ENCODE results near the gene SORL1-AS1.

SORL1-AS1 gene

GRCh38 chr11:121463689-121464335 is 11.0 kb upstream of the SORL1-AS1 start:
- Histone ChIP-seq H3K79me2 (ENCODE audit: control insufficient read depth, insufficient read depth, low read length) (no peaks in the 10 kb centered on the region), H3K4me1 (ENCODE audit: control insufficient read depth, extremely low read depth, insufficient read depth, low read length) (peaks cover 32% of the 10 kb centered on the region), H4K20me1 (replicated peaks; ENCODE audit: control insufficient read depth, extremely low read depth, insufficient read depth, low read length) (no peaks in the 10 kb centered on the region), H3K9ac (replicated peaks; ENCODE audit: extremely low read depth, insufficient read depth, low read length) (no peak overlapping the region), H3K27me3 (ENCODE audit: control insufficient read depth in 2 of 2, insufficient read depth in 2 of 2, low read length in 2 of 2) (peaks cover 0 to 2% of the 10 kb centered on the region in 2 experiments), H3K4me3 (replicated peaks in 1 of 3; ENCODE audit: insufficient read depth in 1 of 3, low read depth in 1 of 3, low read length in 3 of 3) (no peak overlapping the region), H3K9me3 (replicated peaks; ENCODE audit: control insufficient read depth, insufficient read depth, low read length) (no peaks in the 10 kb centered on the region), H2AFZ (ENCODE audit: low read depth, low read length) (no peak overlapping the region), H3K36me3 (ENCODE audit: control insufficient read depth in 2 of 2, extremely low read depth in 1 of 2, insufficient read depth in 2 of 2, low read length in 2 of 2) (no peaks in the 10 kb centered on the region), H3K9me1 (replicated peaks; ENCODE audit: control insufficient read depth, extremely low read depth, insufficient read depth, low read length) (no peaks in the 10 kb centered on the region), H3K4me2 (ENCODE audit: insufficient read depth, low read length) (peak overlapping the region; percentile 13), H3K27ac (ENCODE audit: insufficient read depth, low read depth, low read length) (no peak overlapping the region)
- ChIA-PET CTCF (interaction anchor here (1.1 to 1.4 kb wide), 2 partner anchors 11 to 13 kb away, joined by 4 to 5 read pairs; partner anchors contain the start of gene SORL1-AS1), POLR2A (no interaction called here)
- FAIRE-seq, result no peak
- BruUV-seq (replicated peaks), result no TSS peak
- TF ChIP-seq MAX (IDR thresholded peaks at IDR 0.05; ENCODE audit: insufficient read depth, insufficient read length), result no peak
- no peak for TF ChIP-seq POLR2A (IDR thresholded peaks at IDR 0.05; ENCODE audit: low read depth, low read length)
- no peak for TF ChIP-seq FOS (IDR thresholded peaks at IDR 0.05; ENCODE audit: borderline replicate concordance, insufficient read depth, low read length)
- TF ChIP-seq MYC (IDR thresholded peaks at IDR 0.05; ENCODE audit: low read depth, low read length), result no peak
- no peak for TF ChIP-seq CTCF (IDR thresholded peaks at IDR 0.05; ENCODE audit: extremely low read depth in 1 of 2, insufficient read depth in 1 of 2, low read depth in 1 of 2, low read length in 2 of 2)
- no peak for TF ChIP-seq GATA2 (IDR thresholded peaks at IDR 0.05; ENCODE audit: insufficient read depth, insufficient read length, low read depth, low read length)
- no peak for TF ChIP-seq JUN (IDR thresholded peaks at IDR 0.05; ENCODE audit: borderline replicate concordance, insufficient read depth, insufficient read length, low read depth)
- TF ChIP-seq EZH2 (IDR thresholded peaks at IDR 0.05; ENCODE audit: borderline replicate concordance, low read depth, low read length, severe bottlenecking), result no peak
- TF ChIP-seq POLR2AphosphoS5 (IDR thresholded peaks at IDR 0.05; ENCODE audit: insufficient read depth, low read depth, low read length), result no peak
- DNase-seq (ENCODE audit: low read depth, low spot score), result no peak
- dilution Hi-C loops (cut with MboI; ENCODE audit: extremely low pct_ligation_motif_present, low sequenced_read_pairs) (no loop called here), intact Hi-C loops (cut with micrococcal nuclease) (loop anchor here (1.0 kb wide), 1 partner anchor 12 kb away; the partner anchor contains the start of genes SORL1 and SORL1-AS1)
